HG03457 (cell line): ENCODE measurements around the gene NOD2.

Experiments used
- ATAC-seq: cut with Tn5 transposase; IDR thresholded peaks from one replicate; pipeline ENCODE4 v1.9.1; 2021; ENCODE audit warnings: moderate number of reproducible peaks; ENCODE audit not compliant: unreplicated experiment

NOD2 gene

DNA sequence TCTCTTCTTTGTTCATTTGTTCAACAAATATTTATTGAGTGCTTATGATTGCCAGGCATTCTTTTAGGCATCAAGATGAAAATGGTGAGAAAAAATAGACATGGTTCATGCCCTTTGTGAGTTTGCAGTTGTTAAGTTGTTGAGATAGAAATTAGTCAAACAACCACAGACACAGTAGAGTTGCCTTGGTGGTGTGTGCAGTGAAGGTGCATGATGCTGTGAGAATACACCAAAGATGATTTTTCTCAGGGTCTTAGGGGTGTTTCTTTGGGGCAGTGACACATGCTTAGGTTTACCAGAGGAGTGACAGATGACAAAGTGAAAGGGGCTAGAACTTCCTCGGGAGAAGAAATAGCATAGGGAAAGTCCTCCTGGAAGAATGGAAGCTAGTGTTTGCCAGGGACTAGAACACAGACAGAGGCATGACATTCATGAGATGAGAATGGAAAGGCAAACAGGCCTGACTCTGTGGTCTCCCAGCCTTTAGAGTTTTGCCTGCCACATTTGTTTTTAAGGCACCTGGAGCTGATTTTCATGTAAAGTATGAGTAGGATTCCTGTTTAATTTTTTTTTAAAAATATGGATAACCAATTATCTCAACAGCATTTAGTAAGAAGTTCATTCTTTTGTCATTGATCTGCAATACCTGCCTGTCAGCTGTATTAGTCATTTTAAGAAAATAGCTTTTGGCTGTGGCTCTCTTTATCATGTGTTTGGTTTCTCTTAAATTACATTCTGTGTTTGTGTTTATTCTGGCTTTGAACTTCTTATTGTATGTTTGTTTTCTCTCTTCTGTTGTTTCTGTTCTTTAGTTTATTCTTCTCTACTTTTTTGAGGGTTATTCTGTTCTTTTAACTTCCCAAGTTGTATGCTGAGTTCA is 85.1 kb downstream of the NOD2 start:
- no peak for ATAC-seq

DNA sequence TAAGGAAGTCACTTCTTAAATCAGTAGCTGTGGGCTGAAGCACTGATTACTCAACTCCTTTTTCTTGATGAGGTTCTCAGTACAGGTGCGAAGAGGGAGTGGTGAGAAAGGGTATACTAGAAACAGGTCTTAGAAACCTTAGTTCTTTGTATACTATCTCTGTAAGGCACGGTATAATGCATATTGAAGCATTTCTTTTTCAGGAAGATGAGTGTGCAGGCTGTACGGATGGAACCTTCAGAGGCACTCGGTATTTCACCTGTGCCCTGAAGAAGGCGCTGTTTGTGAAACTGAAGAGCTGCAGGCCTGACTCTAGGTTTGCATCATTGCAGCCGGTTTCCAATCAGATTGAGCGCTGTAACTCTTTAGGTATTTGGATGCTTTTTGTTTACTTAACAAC is 87.6 kb downstream of the NOD2 start:
- no peak for ATAC-seq

DNA sequence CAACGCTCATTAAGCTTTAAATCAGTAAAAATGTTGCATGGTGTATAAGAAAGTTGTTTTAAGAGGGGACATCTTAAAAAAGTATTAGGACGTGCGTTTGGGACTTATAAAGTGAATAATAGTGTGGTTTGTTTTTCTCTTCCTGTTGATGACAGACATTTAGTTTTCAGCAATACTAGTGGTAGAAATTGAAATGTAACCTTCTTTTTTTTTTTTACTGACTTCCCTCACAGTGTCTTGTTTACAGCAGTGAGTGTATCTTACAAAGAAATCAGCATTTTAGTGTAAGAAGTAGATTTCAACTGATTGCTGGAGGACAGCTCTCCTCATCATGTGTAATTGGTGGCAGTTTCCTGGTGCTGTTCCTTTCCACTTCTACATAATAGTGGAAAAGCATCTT is 88.1 kb downstream of the NOD2 start:
- no peak for ATAC-seq
